ENCODE measurements around the gene COPE.

COPE gene

GRCh38 chr19:18932216-18932841 is 13.1 kb upstream of the COPE start:
- H3K79me2 ChIP-seq (ENCODE audit: low read length), result no peaks in the 10 kb centered on the region
- no peak overlapping the region for H3K27ac ChIP-seq (ENCODE audit: low read length)
- H3K9me3 ChIP-seq (ENCODE audit: insufficient read depth, low read length), result no peaks in the 10 kb centered on the region
- no peak overlapping the region for H2AFZ ChIP-seq (ENCODE audit: low read depth, low read length)
- H3K9ac ChIP-seq (ENCODE audit: low read length), result no peak overlapping the region
- H3K4me3 ChIP-seq (ENCODE audit: low read length), result no peak overlapping the region
- H4K20me1 ChIP-seq (ENCODE audit: insufficient read depth, low read length), result no peaks in the 10 kb centered on the region
- TF ChIP-seq EZH2phosphoT487 (IDR thresholded peaks at IDR 0.05; ENCODE audit: low read depth) (no peak), CTCF (IDR thresholded peaks at IDR 0.05; ENCODE audit: low read depth, low read length) (no peak)
- no peaks in the 10 kb centered on the region for H3K4me1 ChIP-seq (ENCODE audit: low read length)
- no peak overlapping the region for H3K4me2 ChIP-seq (ENCODE audit: low read length)
- peaks cover under 1% of the 10 kb centered on the region for H3K36me3 ChIP-seq (replicated peaks; ENCODE audit: low read depth, low read length)
- no peaks in the 10 kb centered on the region for H3K27me3 ChIP-seq (ENCODE audit: low read depth, low read length)

GRCh38 chr19:18931316-18932162 is 12.4 kb upstream of the COPE start:
- no peak overlapping the region for H3K27ac ChIP-seq (ENCODE audit: low read length)
- H3K9me3 ChIP-seq (ENCODE audit: insufficient read depth, low read length), result no peaks in the 10 kb centered on the region
- no peaks in the 10 kb centered on the region for H3K4me1 ChIP-seq (ENCODE audit: low read length)
- no peak overlapping the region for H3K9ac ChIP-seq (ENCODE audit: low read length)
- H3K4me3 ChIP-seq (ENCODE audit: low read length), result no peak overlapping the region
- TF ChIP-seq EZH2phosphoT487 (IDR thresholded peaks at IDR 0.05; ENCODE audit: low read depth), result no peak
- no peak for TF ChIP-seq CTCF (IDR thresholded peaks at IDR 0.05; ENCODE audit: low read depth, low read length)
- no peak overlapping the region for H2AFZ ChIP-seq (ENCODE audit: low read depth, low read length)
- no peaks in the 10 kb centered on the region for H3K27me3 ChIP-seq (ENCODE audit: low read depth, low read length)
- no peaks in the 10 kb centered on the region for H4K20me1 ChIP-seq (ENCODE audit: insufficient read depth, low read length)
- H3K79me2 ChIP-seq (ENCODE audit: low read length), result no peaks in the 10 kb centered on the region
- H3K36me3 ChIP-seq (replicated peaks; ENCODE audit: low read depth, low read length), result peaks cover 5% of the 10 kb centered on the region
- no peak overlapping the region for H3K4me2 ChIP-seq (ENCODE audit: low read length)

GRCh38 chr19:18929311-18929710 is 10.1 kb upstream of the COPE start:
- Histone ChIP-seq H4K20me1 (ENCODE audit: insufficient read depth, low read length) (no peaks in the 10 kb centered on the region), H3K9me3 (ENCODE audit: insufficient read depth, low read length) (no peaks in the 10 kb centered on the region), H3K27me3 (ENCODE audit: low read depth, low read length) (no peaks in the 10 kb centered on the region), H3K4me1 (ENCODE audit: low read length) (no peaks in the 10 kb centered on the region), H3K36me3 (replicated peaks; ENCODE audit: low read depth, low read length) (peaks cover 23% of the 10 kb centered on the region), H3K27ac (ENCODE audit: low read length) (no peak overlapping the region), H3K4me3 (ENCODE audit: low read length) (no peak overlapping the region), H3K4me2 (ENCODE audit: low read length) (no peak overlapping the region), H3K9ac (ENCODE audit: low read length) (no peak overlapping the region), H3K79me2 (ENCODE audit: low read length) (no peaks in the 10 kb centered on the region), H2AFZ (ENCODE audit: low read depth, low read length) (no peak overlapping the region)
- TF ChIP-seq CTCF (IDR thresholded peaks at IDR 0.05; ENCODE audit: low read depth, low read length), result no peak
- no peak for TF ChIP-seq EZH2phosphoT487 (IDR thresholded peaks at IDR 0.05; ENCODE audit: low read depth)

- Histone ChIP-seq H3K4me1 (ENCODE audit: low read length) (no peaks in the 10 kb centered on the region), H3K4me3 (ENCODE audit: low read length) (no peak overlapping the region), H3K27ac (ENCODE audit: low read length) (no peak overlapping the region), H3K9me3 (ENCODE audit: insufficient read depth, low read length) (no peaks in the 10 kb centered on the region), H3K9ac (ENCODE audit: low read length) (no peak overlapping the region), H3K4me2 (ENCODE audit: low read length) (no peak overlapping the region), H2AFZ (ENCODE audit: low read depth, low read length) (no peak overlapping the region), H3K27me3 (ENCODE audit: low read depth, low read length) (no peaks in the 10 kb centered on the region), H3K79me2 (ENCODE audit: low read length) (no peaks in the 10 kb centered on the region), H3K36me3 (replicated peaks; ENCODE audit: low read depth, low read length) (peaks cover 26% of the 10 kb centered on the region), H4K20me1 (ENCODE audit: insufficient read depth, low read length) (no peaks in the 10 kb centered on the region)
- no peak for TF ChIP-seq EZH2phosphoT487 (IDR thresholded peaks at IDR 0.05; ENCODE audit: low read depth)
- no peak for TF ChIP-seq CTCF (IDR thresholded peaks at IDR 0.05; ENCODE audit: low read depth, low read length)
Measured at GRCh38 chr19:18928018-18928805, 9.0 kb upstream of the COPE start.

All from OCI-LY3 (cell line).